GM21367 (cell line): ENCODE measurements around the gene ADGRG6.
"Not testable (repeated sequence)": the region's sequence is repeated elsewhere in the genome, so short reads cannot be mapped to it uniquely, and the experiment has no call there.

Experiments used
- ATAC-seq: cut with Tn5 transposase; IDR thresholded peaks from one replicate; pipeline ENCODE4 v1.9.1; 2021; ENCODE audit not compliant: unreplicated experiment

ADGRG6 gene

GRCh38 chr6:142404751-142405150 is 102.9 kb downstream of the ADGRG6 start:
- ATAC-seq, result no peak

GRCh38 chr6:142406131-142406530 is 104.3 kb downstream of the ADGRG6 start:
- no peak for ATAC-seq

GRCh38 chr6:142407685-142408273 is 106.0 kb downstream of the ADGRG6 start:
- ATAC-seq, result no peak

GRCh38 chr6:142408409-142408808 is 106.6 kb downstream of the ADGRG6 start:
- ATAC-seq, result no peak

- no peak for ATAC-seq
Measured at GRCh38 chr6:142409794-142410193, 108.0 kb downstream of the ADGRG6 start.

GRCh38 chr6:142411145-142411544 is 109.3 kb downstream of the ADGRG6 start:
- ATAC-seq, result no peak

- ATAC-seq, result no peak
Measured at GRCh38 chr6:142412241-142412640, 110.4 kb downstream of the ADGRG6 start.

GRCh38 chr6:142412658-142413057 is 110.9 kb downstream of the ADGRG6 start:
- ATAC-seq, result no peak

- no peak for ATAC-seq
Measured at GRCh38 chr6:142413111-142413510, 111.3 kb downstream of the ADGRG6 start.

- ATAC-seq, result no peak
Measured at GRCh38 chr6:142414462-142415250, 112.8 kb downstream of the ADGRG6 start.

- ATAC-seq, result no peak
Measured at GRCh38 chr6:142416179-142416578, 114.4 kb downstream of the ADGRG6 start.

- ATAC-seq, result no peak
Measured at GRCh38 chr6:142416686-142417085, 114.9 kb downstream of the ADGRG6 start.

GRCh38 chr6:142417331-142417750 is 115.5 kb downstream of the ADGRG6 start:
- no peak for ATAC-seq

GRCh38 chr6:142419071-142419470 is 117.3 kb downstream of the ADGRG6 start:
- no peak for ATAC-seq

- no peak for ATAC-seq
Measured at GRCh38 chr6:142420802-142421201, 119.0 kb downstream of the ADGRG6 start.

GRCh38 chr6:142421285-142422117 is 119.7 kb downstream of the ADGRG6 start:
- no peak for ATAC-seq

GRCh38 chr6:142426444-142427132 is 124.8 kb downstream of the ADGRG6 start:
- not testable (repeated sequence) for ATAC-seq

- not testable (repeated sequence) for ATAC-seq
Measured at GRCh38 chr6:142428468-142428867, 126.7 kb downstream of the ADGRG6 start.

- no peak for ATAC-seq
Measured at GRCh38 chr6:142429195-142429594, 127.4 kb downstream of the ADGRG6 start.

- ATAC-seq, result no peak
Measured at GRCh38 chr6:142433419-142433818, 131.6 kb downstream of the ADGRG6 start.

GRCh38 chr6:142438898-142439297 is 137.1 kb downstream of the ADGRG6 start:
- no peak for ATAC-seq
